Stimulated activated CD4-positive, alpha-beta T cell treated with anti-CD3 and anti-CD28 coated beads, Interleukin-1b, Interleukin-23, amount 100 ng/mL, for 4 hours (primary cell): ENCODE measurements around the gene SNTG2.

Source experiments
- DNase-seq, 2 donors: peaks; one replicate each; pipeline ENCODE4 v3.0.0-alpha.2; 2020; ENCODE audit warnings: low read depth in 2 of 2

SNTG2 gene

GRCh38 chr2:953975-954686 lies 3.5 kb downstream of the SNTG2 start:
- no peak for DNase-seq

- DNase-seq = no peak
Observed at GRCh38 chr2:954687-955000, 4.0 kb downstream of the SNTG2 start.

- DNase-seq = no peak
Observed at GRCh38 chr2:955829-956731, 5.4 kb downstream of the SNTG2 start.

GRCh38 chr2:959457-959856 lies 8.8 kb downstream of the SNTG2 start:
- DNase-seq = no peak

GRCh38 chr2:960061-960736 lies 9.6 kb downstream of the SNTG2 start:
- no peak for DNase-seq

GRCh38 chr2:961786-962185 lies 11.1 kb downstream of the SNTG2 start:
- DNase-seq = no peak

GRCh38 chr2:963876-964275 lies 13.2 kb downstream of the SNTG2 start:
- no peak for DNase-seq

GRCh38 chr2:964562-964961 lies 13.9 kb downstream of the SNTG2 start:
- DNase-seq = no peak

- no peak for DNase-seq
Observed at GRCh38 chr2:965640-966147, 15.0 kb downstream of the SNTG2 start.

- DNase-seq = no peak
Observed at GRCh38 chr2:973129-973528, 22.5 kb downstream of the SNTG2 start.

GRCh38 chr2:974054-974453 lies 23.4 kb downstream of the SNTG2 start:
- no peak for DNase-seq

- no peak for DNase-seq
Observed at GRCh38 chr2:974502-974901, 23.9 kb downstream of the SNTG2 start.

GRCh38 chr2:975095-975494 lies 24.4 kb downstream of the SNTG2 start:
- no peak for DNase-seq

GRCh38 chr2:979069-979928 lies 28.6 kb downstream of the SNTG2 start:
- no peak for DNase-seq

- DNase-seq = no peak
Observed at GRCh38 chr2:980176-980575, 29.5 kb downstream of the SNTG2 start.

- DNase-seq = no peak
Observed at GRCh38 chr2:981258-981657, 30.6 kb downstream of the SNTG2 start.

GRCh38 chr2:981759-982158 lies 31.1 kb downstream of the SNTG2 start:
- DNase-seq = no peak

GRCh38 chr2:985317-985898 lies 34.8 kb downstream of the SNTG2 start:
- no peak for DNase-seq

- DNase-seq = no peak
Observed at GRCh38 chr2:987789-988188, 37.1 kb downstream of the SNTG2 start.

- DNase-seq = no peak
Observed at GRCh38 chr2:989781-990467, 39.3 kb downstream of the SNTG2 start.

GRCh38 chr2:990970-991369 lies 40.3 kb downstream of the SNTG2 start:
- DNase-seq = no peak
